IMR-90 (cell line): Measurements from ENCODE around the gene PRR33. TPM values are rescaled to one million over a fixed set of nuclear protein-coding genes. Genes with fewer than 3 reads are reported as not detected.

Experiments
- ATAC-seq: fragments of 200-7000 bp; cut with Tn5 transposase; 2 replicates; pipeline ENCODE4 v1.9.1; 2020; ENCODE audit warnings: low read depth, mild to moderate bottlenecking, moderate library complexity
- BruUV-seq: library from RNA; stranded (reverse); fragments of 400-500 nt; replicated peaks from 2 replicates; lab custom pipeline; 2021; lab: Mats Ljungman, UMichigan
- CTCF ChIA-PET: fragments of 300-600 bp; formaldehyde crosslinking; extraction: SDS; loops from one replicate; lab custom pipeline; 2021; ENCODE audit warnings: antibody characterized with exemption; lab: Yijun Ruan, JAX
- POLR2A ChIA-PET: fragments of 300-600 bp; sonication (Branson Sonifier 250); formaldehyde crosslinking; loops from one replicate; lab custom pipeline; 2022; ENCODE audit warnings: antibody characterized with exemption; ENCODE audit not compliant: unreplicated experiment; lab: Charles Lee
- DNase-seq: peaks from one replicate; pipeline ENCODE4 v3.0.0; 2013
- H2AFZ ChIP-seq: replicated peaks from 2 replicates; pipeline ENCODE3; 2013; ENCODE audit warnings: low read length, mild to moderate bottlenecking; ENCODE audit not compliant: poor library complexity
- H2AK5ac ChIP-seq: 2 replicates; pipeline ENCODE4 v1.6.1; 2013; ENCODE audit warnings: low read depth, low read length, inconsistent platforms
- H2AK9ac ChIP-seq: replicated peaks from 2 replicates; pipeline ENCODE3; 2013; ENCODE audit warnings: mild to moderate bottlenecking, low read depth, low read length, moderate library complexity; ENCODE audit not compliant: poor library complexity
- H2BK120ac ChIP-seq: 2 replicates; pipeline ENCODE4 v1.6.1; 2013; ENCODE audit warnings: low read depth, low read length, inconsistent platforms
- H2BK15ac ChIP-seq: 3 replicates; pipeline ENCODE4 v1.6.1; 2013; ENCODE audit warnings: low read depth, low read length, inconsistent platforms
- H2BK20ac ChIP-seq: 2 replicates; pipeline ENCODE4 v1.6.1; 2013; ENCODE audit warnings: low read depth, mild to moderate bottlenecking, inconsistent platforms, low read length, moderate library complexity
- H2BK5ac ChIP-seq: 2 replicates; pipeline ENCODE4 v1.6.1; 2013; ENCODE audit warnings: mild to moderate bottlenecking, low read depth, low read length, inconsistent platforms; ENCODE audit not compliant: poor library complexity, severe bottlenecking
- H3K14ac ChIP-seq: replicated peaks from 2 replicates; pipeline ENCODE4 v1.6.1; 2013; ENCODE audit warnings: low read depth, low read length, inconsistent platforms
- H3K18ac ChIP-seq: 2 replicates; pipeline ENCODE4 v1.6.1; 2013; ENCODE audit warnings: low read depth, low read length, control low read depth
- H3K23ac ChIP-seq: 2 replicates; pipeline ENCODE4 v1.6.1; 2013; ENCODE audit warnings: low read depth, low read length, inconsistent platforms
- H3K27ac ChIP-seq: 2 replicates; pipeline ENCODE4 v1.5.1; 2013; ENCODE audit warnings: mild to moderate bottlenecking, control low read depth, low read length; ENCODE audit not compliant: insufficient read depth
- H3K27me3 ChIP-seq: 2 replicates; pipeline ENCODE4 v1.6.1; 2013; ENCODE audit warnings: low read length; ENCODE audit not compliant: control insufficient read depth, insufficient read depth
- H3K36me3 ChIP-seq: 2 replicates; pipeline ENCODE4 v1.6.1; 2013; ENCODE audit warnings: low read length, mixed read lengths; ENCODE audit not compliant: control insufficient read depth, insufficient read depth
- H3K4ac ChIP-seq: 2 replicates; pipeline ENCODE4 v1.6.1; 2013; ENCODE audit warnings: low read depth, low read length, inconsistent platforms
- H3K4me1 ChIP-seq: 2 replicates; pipeline ENCODE4 v1.6.1; 2013; ENCODE audit warnings: low read length, mixed read lengths; ENCODE audit not compliant: control insufficient read depth, insufficient read depth
- H3K4me2 ChIP-seq: 2 replicates; pipeline ENCODE4 v1.6.1; 2013; ENCODE audit warnings: low read depth, mild to moderate bottlenecking, control low read depth, low read length, moderate library complexity
- H3K4me3 ChIP-seq: 2 replicates; pipeline ENCODE4 v1.5.1; 2013; ENCODE audit warnings: low read depth, mild to moderate bottlenecking, control low read depth, low read length, moderate library complexity; ENCODE audit not compliant: insufficient read depth
- H3K56ac ChIP-seq: 2 replicates; pipeline ENCODE4 v1.6.1; 2013; ENCODE audit warnings: low read length, inconsistent platforms; ENCODE audit not compliant: insufficient read depth; ENCODE audit errors: extremely low read depth
- H3K79me1 ChIP-seq, 2 experiments: 2 replicates each; pipeline ENCODE4 v1.6.1; 2013; ENCODE audit warnings: low read length in 2 of 2, inconsistent platforms in 1 of 2, low read depth in 1 of 2
- H3K9ac ChIP-seq: 2 replicates; pipeline ENCODE4 v1.6.1; 2013; ENCODE audit warnings: low read depth, low read length, control low read depth
- H3K9me1 ChIP-seq: 2 replicates; pipeline ENCODE4 v1.6.1; 2013; ENCODE audit warnings: low read length, inconsistent platforms; ENCODE audit not compliant: insufficient read depth
- H3K9me3 ChIP-seq: 2 replicates; pipeline ENCODE4 v1.6.1; 2013; ENCODE audit warnings: low read length; ENCODE audit not compliant: control insufficient read depth, insufficient read depth
- H4K20me1 ChIP-seq: 2 replicates; pipeline ENCODE4 v1.6.1; 2013; ENCODE audit warnings: low read length, inconsistent platforms; ENCODE audit not compliant: insufficient read depth
- H4K5ac ChIP-seq: 2 replicates; pipeline ENCODE4 v1.6.1; 2013; ENCODE audit warnings: mild to moderate bottlenecking, low read depth, low read length, control low read depth
- H4K8ac ChIP-seq, 2 experiments: 2 replicates each; pipeline ENCODE4 v1.6.1; 2013; ENCODE audit warnings: low read depth in 2 of 2, low read length in 2 of 2, control low read depth in 1 of 2, inconsistent platforms in 1 of 2
- H4K91ac ChIP-seq: 2 replicates; pipeline ENCODE4 v1.6.1; 2013; ENCODE audit warnings: low read depth, low read length, inconsistent platforms; ENCODE audit not compliant: insufficient read depth
- BHLHE40 ChIP-seq: fragments of 150-350 bp; IDR thresholded peaks from 2 replicates; pipeline ENCODE4 v1.6.1; 2016; ENCODE audit warnings: mild to moderate bottlenecking, low read depth, low read length
- CTCF ChIP-seq: conservative IDR thresholded peaks from 2 replicates; pipeline ENCODE4 v1.5.1; 2012; ENCODE audit warnings: mild to moderate bottlenecking, low read depth, low read length, improper control_type of control experiment
- ELK1 ChIP-seq: fragments of 150-350 bp; IDR thresholded peaks from 2 replicates; pipeline ENCODE4 v1.6.1; 2016; ENCODE audit warnings: low read depth, mild to moderate bottlenecking, low read length, moderate library complexity, borderline replicate concordance
- MAFK ChIP-seq: IDR thresholded peaks from 2 replicates; pipeline ENCODE4 v1.6.1; 2012; ENCODE audit warnings: low read depth, low read length, improper control_type of control experiment
- MAZ ChIP-seq: IDR thresholded peaks from 2 replicates; pipeline ENCODE4 v1.6.1; 2012; ENCODE audit warnings: low read depth, mild to moderate bottlenecking, low read length, improper control_type of control experiment, moderate library complexity, borderline replicate concordance
- MXI1 ChIP-seq: IDR thresholded peaks from 2 replicates; pipeline ENCODE4 v1.6.1; 2012; ENCODE audit warnings: low read depth, mild to moderate bottlenecking, low read length, moderate library complexity, borderline replicate concordance
- NFE2L2 ChIP-seq: fragments of 150-350 bp; IDR thresholded peaks from 2 replicates; pipeline ENCODE4 v1.6.1; 2016; ENCODE audit warnings: low read depth, mild to moderate bottlenecking, low read length
- RAD21 ChIP-seq: IDR thresholded peaks from 2 replicates; pipeline ENCODE4 v1.6.1; 2012; ENCODE audit warnings: low read length, improper control_type of control experiment
- RCOR1 ChIP-seq: IDR thresholded peaks from 2 replicates; pipeline ENCODE4 v1.6.1; 2012; ENCODE audit warnings: mild to moderate bottlenecking, low read length, improper control_type of control experiment; ENCODE audit not compliant: insufficient replicate concordance
- SMC3 ChIP-seq: fragments of 150-350 bp; IDR thresholded peaks from 2 replicates; pipeline ENCODE4 v1.6.1; 2016; ENCODE audit warnings: low read depth, mild to moderate bottlenecking, antibody characterized with exemption, low read length, moderate library complexity
- USF2 ChIP-seq: fragments of 150-350 bp; IDR thresholded peaks from 2 replicates; pipeline ENCODE4 v1.6.1; 2017; ENCODE audit warnings: mild to moderate bottlenecking, antibody characterized with exemption, low read length, low read depth
- WGBS, 2 experiments: methylation state at CpG; one replicate each; pipeline versions ENCODE4 v1.1.5 to v1.1.7; 2013; ENCODE audit warnings: missing lambda C conversion rate in 2 of 2; ENCODE audit not compliant: insufficient read length in 1 of 2; ENCODE audit errors: extremely low coverage in 2 of 2; 5-methylcytosine and 5-hydroxymethylcytosine counted together
- dilution Hi-C: fragments of 300-500 bp; cut with HindIII; formaldehyde crosslinking; loops from one replicate; pipeline ENCODE4 v1.14.3; 2018; ENCODE audit warnings: low sequenced_read_pairs; ENCODE audit not compliant: unreplicated experiment
- in situ Hi-C: fragments of 300-500 bp; cut with MboI; formaldehyde crosslinking; loops from 3 replicates; pipeline ENCODE4 v1.14.3; 2019; ENCODE audit warnings: low sequenced_read_pairs, inconsistent platforms, mixed read lengths
- intact Hi-C: fragments of 100-400 bp; cut with micrococcal nuclease; formaldehyde crosslinking; loops from 2 replicates; pipeline ENCODE4 v1.10.0; 2022
- polyA plus RNA-seq, 3 experiments: library from polyadenylated mRNA; depleted of rRNA; stranded (reverse); fragments of >200 nt; gene quantifications; 2 replicates each; pipeline ENCODE4 v1.2.3, GENCODE V29; 2012; ENCODE audit warnings: low replicate concordance in 1 of 3
- total RNA-seq: library from RNA; depleted of rRNA; stranded (reverse); fragments of >200 nt; gene quantifications from 2 replicates; pipeline ENCODE4 v1.2.3, GENCODE V29; 2012

Gene PRR33
- total and polyA plus RNA-seq, 2 of the 4 experiments (the other 2 are of a cell fraction) = not detected

GRCh38 chr11:1851468-1852180 lies 40.1 kb downstream of the PRR33 start:
- dilution Hi-C loops (no loop called here), intact Hi-C loops (no loop called here), in situ Hi-C loops (no loop called here)
- Histone ChIP-seq H3K27ac (no peak overlapping the region), H3K18ac (no peak overlapping the region), H3K27me3 (peaks cover 33% of the 10 kb centered on the region), H3K9me3 (no peaks in the 10 kb centered on the region), H2BK15ac (no peak overlapping the region), H3K56ac (no peak overlapping the region), H4K91ac (no peak overlapping the region), H2BK120ac (no peak overlapping the region), H3K36me3 (no peaks in the 10 kb centered on the region), H2AFZ (no peak overlapping the region), H3K4me1 (no peaks in the 10 kb centered on the region), H3K4me2 (no peak overlapping the region), H3K4me3 (no peak overlapping the region), H4K5ac (no peak overlapping the region), H2BK20ac (no peak overlapping the region), H2AK9ac (no peak overlapping the region), H3K9me1 (no peaks in the 10 kb centered on the region), H4K8ac (no peak overlapping the region), H3K4ac (no peak overlapping the region), H3K14ac (no peak overlapping the region), H3K79me1 (no peaks in the 10 kb centered on the region), H3K23ac (no peak overlapping the region), H3K9ac (no peak overlapping the region), H2AK5ac (no peak overlapping the region), H2BK5ac (no peak overlapping the region), H4K20me1 (no peaks in the 10 kb centered on the region)
- WGBS, 2 experiments = 70% methylated on average over 6 of the region's 21 CpGs; no CpG with 5 or more reads in 1 of the 2 experiments
- ATAC-seq = no peak
- DNase-seq = no peak
- POLR2A ChIA-PET = no interaction called here
- no TSS peak for BruUV-seq
- CTCF ChIA-PET = no interaction called here
- TF ChIP-seq SMC3 (no peak), MAZ (no peak), NFE2L2 (no peak), MXI1 (no peak), USF2 (no peak), ELK1 (no peak), RCOR1 (no peak), MAFK (no peak), RAD21 (no peak), BHLHE40 (no peak), CTCF (no peak)
